Activated gamma-delta T cell treated with anti-CD3 and anti-CD28 coated beads, Interleukin-2, amount 50 U/mL, for 16 hours (primary cell): ENCODE data around the gene CPNE5.

Experiments
- DNase-seq: peaks from one replicate; pipeline ENCODE4 v3.0.0-alpha.2; 2020; ENCODE audit warnings: low read depth

Gene CPNE5

DNA sequence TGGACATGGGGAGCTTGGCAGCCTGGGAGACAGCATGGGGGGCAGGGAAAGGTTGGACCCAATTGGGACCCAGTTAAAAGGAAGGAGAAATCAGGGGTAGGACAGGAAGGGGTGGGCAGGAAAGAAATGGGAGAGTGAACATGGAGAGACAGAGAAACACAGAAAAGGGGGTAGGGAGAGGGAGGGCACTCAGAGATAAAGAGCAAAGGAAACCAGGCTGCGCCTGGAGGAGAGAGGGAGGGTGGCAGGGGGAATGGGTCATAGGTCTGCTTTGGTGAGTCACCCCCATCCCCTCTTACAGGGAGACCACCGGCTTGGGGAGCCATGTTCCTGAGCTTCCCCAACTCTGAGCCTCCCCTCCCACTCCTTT lies 95.0 kb downstream of the CPNE5 start:
- no peak for DNase-seq

DNA sequence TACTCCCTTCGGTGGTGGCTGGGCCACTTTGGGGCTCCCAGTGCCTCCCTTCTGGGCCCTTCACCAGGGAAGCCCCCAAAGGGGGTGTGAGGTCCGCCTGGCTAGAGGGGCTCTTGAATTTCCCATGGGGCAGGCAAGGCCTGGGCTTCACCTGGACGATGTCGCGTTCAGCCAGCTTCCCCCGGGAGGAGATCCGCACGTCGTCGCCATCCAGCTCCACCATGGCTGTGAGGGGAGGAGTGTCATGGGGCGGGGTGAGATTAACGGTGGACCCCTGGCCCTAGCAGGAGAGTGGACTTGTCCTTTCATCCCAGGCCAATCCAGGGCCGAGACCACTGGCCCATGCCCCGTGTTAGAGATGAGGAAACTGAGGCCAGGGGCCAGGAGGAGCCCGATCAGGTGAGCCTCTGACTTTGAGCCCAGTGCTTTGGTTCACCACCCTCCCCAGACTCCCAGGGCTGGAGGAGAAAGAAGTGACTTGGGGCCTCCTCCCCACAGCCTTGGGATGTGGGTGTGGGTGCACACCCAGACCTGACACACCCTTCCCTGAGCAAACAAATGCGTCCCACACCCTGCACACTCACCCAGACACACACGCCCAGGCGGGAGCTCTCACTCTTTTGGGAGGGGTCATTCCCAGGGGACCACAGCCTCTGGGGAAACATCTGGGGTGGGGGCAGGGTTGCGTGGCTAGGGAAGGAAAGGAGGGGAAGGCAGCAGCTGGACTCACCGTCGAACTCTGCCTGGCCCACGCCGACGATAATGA lies 95.5 kb downstream of the CPNE5 start:
- no peak for DNase-seq

- no peak for DNase-seq
These were observed 96.2 kb downstream of the CPNE5 start for GRCh38 chr6:36743032-36743431.

- no peak for DNase-seq
These were observed 97.1 kb downstream of the CPNE5 start for GRCh38 chr6:36742146-36742545.

DNA sequence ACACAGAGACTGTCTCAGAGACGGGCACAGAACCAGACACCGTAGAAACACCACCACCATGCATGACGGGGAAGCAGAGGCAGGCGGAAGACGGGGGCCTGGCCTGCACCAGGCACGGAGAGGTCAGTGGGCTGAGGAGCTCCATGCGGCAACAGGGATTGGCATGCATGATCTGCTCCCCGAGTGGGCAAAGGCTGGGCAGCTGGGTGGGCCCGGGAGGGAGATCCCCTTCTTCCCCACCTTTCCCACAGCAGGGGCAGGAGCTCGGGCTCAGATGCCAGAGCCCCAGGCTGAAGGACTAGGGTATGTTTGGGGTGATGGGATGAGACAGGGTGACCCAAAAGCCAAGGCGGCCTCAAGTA lies 98.4 kb downstream of the CPNE5 start:
- DNase-seq, result no peak

- DNase-seq, result no peak
These were observed 99.1 kb downstream of the CPNE5 start for GRCh38 chr6:36739947-36740817.

DNA sequence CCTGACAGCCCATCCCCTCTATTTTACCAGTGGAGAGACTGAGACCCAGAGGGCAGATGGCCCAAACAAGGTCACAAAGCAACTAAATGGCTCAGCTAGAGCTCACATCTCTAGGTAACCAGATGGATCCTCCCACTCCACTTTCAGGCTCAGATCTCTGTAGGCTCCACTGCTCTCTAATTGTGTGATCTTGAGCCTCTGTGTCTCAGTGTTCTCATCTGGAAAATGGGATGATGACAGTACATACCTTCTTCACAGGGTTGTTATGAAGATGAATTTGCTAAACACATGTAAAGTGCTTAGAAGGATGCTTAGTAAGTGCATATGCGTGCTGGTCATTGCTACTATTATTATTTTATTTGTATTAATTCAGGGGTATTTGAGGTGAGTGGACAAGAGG lies 101.1 kb downstream of the CPNE5 start:
- no peak for DNase-seq

GRCh38 chr6:36737043-36737785 lies 102.0 kb downstream of the CPNE5 start:
- no peak for DNase-seq

DNA sequence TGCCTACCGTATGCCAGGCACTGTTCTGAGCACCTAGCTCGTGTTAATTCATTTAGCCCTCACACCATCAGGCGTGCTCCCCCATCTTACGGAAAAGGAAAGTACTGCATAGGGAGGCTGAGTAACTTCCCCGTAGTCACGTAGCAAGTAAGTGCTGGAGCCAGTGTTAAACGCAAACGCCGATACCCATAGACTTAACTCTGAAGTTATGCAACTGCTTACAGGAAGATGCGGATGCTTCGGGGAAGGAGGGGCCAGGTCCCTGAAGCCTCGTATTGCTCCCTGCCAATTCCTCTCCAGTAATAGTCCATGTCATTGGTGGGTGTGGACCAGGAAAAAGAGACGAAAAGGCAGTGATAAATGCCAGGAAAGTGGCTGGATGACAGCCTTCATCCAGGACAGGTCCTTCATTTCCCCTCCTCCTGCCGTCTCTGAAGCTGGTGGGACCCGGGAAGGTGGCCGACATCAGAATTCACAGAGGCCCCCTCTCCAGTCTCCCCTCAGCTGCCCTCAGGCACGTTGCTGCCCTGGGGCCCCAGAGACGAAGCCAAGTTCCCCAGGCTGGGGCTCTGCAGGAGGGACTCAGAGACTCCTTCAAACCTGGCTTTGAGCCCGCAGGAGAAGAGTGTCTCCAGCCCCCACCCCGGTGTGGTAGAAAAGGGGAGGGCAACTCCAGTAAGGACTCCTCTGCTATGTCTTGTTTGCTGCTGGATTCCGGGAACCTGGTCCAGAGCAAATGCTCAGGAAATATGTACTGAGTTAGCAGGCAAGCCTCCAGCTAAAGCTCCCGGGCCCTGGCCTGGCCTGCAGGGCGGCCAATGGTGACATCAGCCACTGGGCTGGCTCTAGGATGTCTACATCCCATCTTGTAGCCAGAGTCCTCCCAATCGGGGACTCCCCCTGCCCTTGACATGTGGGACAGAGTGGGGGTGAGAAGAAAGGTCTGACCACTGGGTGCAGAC lies 103.9 kb downstream of the CPNE5 start:
- no peak for DNase-seq

- no peak for DNase-seq
These were observed 104.7 kb downstream of the CPNE5 start for GRCh38 chr6:36734486-36735060.

DNA sequence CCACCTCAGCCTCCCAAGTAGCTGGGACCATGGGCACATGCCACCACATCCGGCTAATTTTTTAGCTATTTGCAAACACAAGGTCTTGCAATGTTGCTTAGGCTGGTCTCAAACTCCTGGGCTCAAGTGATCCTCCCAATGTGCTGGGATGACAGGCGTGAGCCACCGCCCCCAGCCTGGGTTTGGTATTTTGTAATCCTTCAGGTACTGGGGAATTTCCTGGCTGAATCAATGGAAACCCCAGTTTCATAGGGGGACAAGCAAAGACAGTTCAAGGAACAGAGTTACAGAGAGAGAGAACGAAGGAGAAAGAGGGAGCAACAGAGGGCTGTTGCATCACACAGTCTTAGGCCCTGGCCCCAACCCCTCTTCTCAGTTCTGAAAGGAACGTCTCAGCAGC lies 105.9 kb downstream of the CPNE5 start:
- no peak for DNase-seq

GRCh38 chr6:36731622-36732310 lies 107.5 kb downstream of the CPNE5 start:
- DNase-seq, result no peak

DNA sequence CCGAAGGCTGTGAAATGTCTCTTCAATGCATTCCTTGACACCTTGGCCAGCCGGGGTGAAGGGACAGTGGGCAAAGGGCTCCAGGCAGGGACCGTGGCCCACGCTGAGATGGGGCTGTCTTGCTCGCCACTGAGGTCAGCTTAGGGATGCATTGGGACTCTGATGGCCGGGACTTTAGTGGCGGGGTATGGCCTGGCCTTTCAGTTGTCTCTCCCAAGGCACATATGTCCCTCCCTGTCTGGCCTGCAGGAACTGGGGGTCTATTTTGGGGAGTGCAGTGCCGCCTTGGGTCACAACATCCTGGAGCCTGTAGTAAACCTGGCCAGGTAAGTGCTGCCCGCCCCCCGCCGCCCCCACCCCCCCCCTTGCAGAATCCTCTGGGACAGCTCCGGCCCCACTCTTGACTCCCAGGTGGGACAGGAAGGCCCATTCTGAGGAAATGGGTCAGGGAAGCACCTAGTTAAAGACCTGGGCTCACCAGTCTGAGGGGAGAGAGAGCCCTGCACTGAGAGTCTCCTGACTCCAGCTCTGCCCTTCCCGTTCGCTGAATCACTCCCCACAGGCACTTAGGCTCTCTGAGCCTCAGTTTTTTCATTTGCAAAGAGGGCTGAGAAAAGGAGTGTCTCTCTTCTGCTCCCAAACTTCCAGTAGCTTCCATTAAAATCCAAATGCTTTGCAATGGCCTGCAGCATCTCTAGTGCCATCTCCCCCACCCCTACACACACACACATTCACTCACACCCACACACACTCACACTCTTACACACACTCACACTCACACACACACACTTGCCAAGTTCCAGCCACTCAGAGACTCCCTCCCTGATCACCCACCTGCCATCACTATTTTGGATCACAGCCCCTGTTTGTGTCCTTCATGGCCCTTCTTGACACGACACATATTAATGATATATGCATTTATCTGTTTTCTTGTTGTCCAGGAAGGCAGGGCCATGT lies 108.5 kb downstream of the CPNE5 start:
- DNase-seq, result no peak

DNA sequence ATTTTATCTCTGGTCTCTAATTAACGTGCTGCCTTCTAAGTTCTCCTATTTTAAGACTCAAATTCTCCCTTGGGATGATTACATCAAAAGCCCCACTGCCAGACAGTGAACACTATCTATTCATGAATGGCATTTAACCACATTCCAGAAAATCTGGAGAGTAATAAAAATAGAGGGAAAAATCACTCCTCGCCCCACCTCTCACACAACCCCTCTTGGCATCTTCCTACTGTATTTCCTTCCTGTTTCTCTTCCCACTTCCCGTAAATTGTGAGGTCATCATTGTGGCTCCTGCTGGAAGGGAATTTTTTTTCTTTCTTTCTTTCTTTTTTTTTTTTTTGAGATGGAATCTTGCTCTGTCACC lies 110.1 kb downstream of the CPNE5 start:
- DNase-seq, result no peak

GRCh38 chr6:36728289-36729160 lies 110.7 kb downstream of the CPNE5 start:
- no peak for DNase-seq

DNA sequence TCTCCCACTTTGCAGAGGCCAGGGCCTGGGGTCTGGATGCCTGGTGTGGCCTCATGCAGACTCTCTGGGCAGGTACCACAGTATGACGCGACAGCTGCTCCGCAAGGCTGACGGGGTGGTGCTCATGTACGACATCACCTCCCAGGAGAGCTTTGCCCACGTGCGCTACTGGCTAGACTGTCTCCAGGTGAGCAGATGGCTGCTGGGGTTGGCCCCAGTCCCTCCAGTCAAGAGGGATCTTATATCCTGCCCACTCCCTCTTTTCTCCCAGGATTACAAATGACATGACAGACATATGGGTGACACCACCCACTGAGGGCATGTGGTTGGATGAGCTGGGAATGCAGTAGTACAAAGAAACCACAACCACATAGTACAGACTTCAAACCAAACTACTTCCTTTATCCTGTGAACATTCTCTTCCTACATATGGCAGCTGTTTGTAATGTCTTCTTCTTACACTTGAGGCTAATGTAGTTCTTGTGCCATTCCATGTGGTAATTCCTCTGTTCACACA lies 111.7 kb downstream of the CPNE5 start:
- no peak for DNase-seq

GRCh38 chr6:36725581-36725980 lies 113.7 kb downstream of the CPNE5 start:
- DNase-seq, result no peak
